ENCODE results near the gene NTN3.
"Not testable (repeated sequence)": the region's sequence is repeated elsewhere in the genome, so short reads cannot be mapped to it uniquely, and the experiment has no call there.

Gene NTN3

GRCh38 chr16:2441143-2441804, 29.8 kb upstream of the NTN3 start:
- H3K27ac ChIP-seq (ENCODE audit: low read depth, low read length); H3K27me3 ChIP-seq (ENCODE audit: insufficient read depth, low read length); H3K4me1 ChIP-seq (ENCODE audit: control insufficient read depth, insufficient read depth, low read length, unreplicated experiment); H2AFZ ChIP-seq (ENCODE audit: low read length, unreplicated experiment); H3K4me3 ChIP-seq (ENCODE audit: low read depth, low read length); H3K79me2 ChIP-seq (ENCODE audit: control insufficient read depth, insufficient read depth, low read length, unreplicated experiment): not testable (repeated sequence)
- peaks cover 18% of the 10 kb centered on the region for H3K36me3 ChIP-seq (ENCODE audit: insufficient read depth, low read length)

- no peaks in the 10 kb centered on the region for H3K79me2 ChIP-seq (ENCODE audit: control insufficient read depth, insufficient read depth, low read length, unreplicated experiment)
- no peak overlapping the region for H2AFZ ChIP-seq (ENCODE audit: low read length, unreplicated experiment)
- H3K4me3 ChIP-seq (ENCODE audit: low read depth, low read length) = no peak overlapping the region
- H3K27ac ChIP-seq (ENCODE audit: low read depth, low read length) = no peak overlapping the region
- H3K4me1 ChIP-seq (ENCODE audit: control insufficient read depth, insufficient read depth, low read length, unreplicated experiment) = peaks cover 13% of the 10 kb centered on the region
- peaks cover 24% of the 10 kb centered on the region; the same call in 1 of the 2 replicates for H3K36me3 ChIP-seq (ENCODE audit: insufficient read depth, low read length)
- H3K27me3 ChIP-seq (ENCODE audit: insufficient read depth, low read length) = no peaks in the 10 kb centered on the region
These were observed 27.5 kb upstream of the NTN3 start for GRCh38 chr16:2443555-2443954.

GRCh38 chr16:2447920-2448583, 23.0 kb upstream of the NTN3 start:
- no peaks in the 10 kb centered on the region for H3K79me2 ChIP-seq (ENCODE audit: control insufficient read depth, insufficient read depth, low read length, unreplicated experiment)
- no peaks in the 10 kb centered on the region for H3K27me3 ChIP-seq (ENCODE audit: insufficient read depth, low read length)
- H3K4me3 ChIP-seq (ENCODE audit: low read depth, low read length) = no peak overlapping the region
- peaks cover 22% of the 10 kb centered on the region; the same call in 1 of the 2 replicates for H3K36me3 ChIP-seq (ENCODE audit: insufficient read depth, low read length)
- H3K27ac ChIP-seq (ENCODE audit: low read depth, low read length) = no peak overlapping the region
- H2AFZ ChIP-seq (ENCODE audit: low read length, unreplicated experiment) = no peak overlapping the region
- peaks cover 13% of the 10 kb centered on the region for H3K4me1 ChIP-seq (ENCODE audit: control insufficient read depth, insufficient read depth, low read length, unreplicated experiment)

- no peaks in the 10 kb centered on the region for H3K27me3 ChIP-seq (ENCODE audit: insufficient read depth, low read length)
- peaks cover 21% of the 10 kb centered on the region; the same call in 1 of the 2 replicates for H3K36me3 ChIP-seq (ENCODE audit: insufficient read depth, low read length)
- no peak overlapping the region for H3K27ac ChIP-seq (ENCODE audit: low read depth, low read length)
- peaks cover 13% of the 10 kb centered on the region for H3K4me1 ChIP-seq (ENCODE audit: control insufficient read depth, insufficient read depth, low read length, unreplicated experiment)
- H3K79me2 ChIP-seq (ENCODE audit: control insufficient read depth, insufficient read depth, low read length, unreplicated experiment) = no peaks in the 10 kb centered on the region
- no peak overlapping the region for H2AFZ ChIP-seq (ENCODE audit: low read length, unreplicated experiment)
- no peak overlapping the region for H3K4me3 ChIP-seq (ENCODE audit: low read depth, low read length)
These were observed 22.0 kb upstream of the NTN3 start for GRCh38 chr16:2449118-2449517.

- Histone ChIP-seq H3K36me3 (ENCODE audit: insufficient read depth, low read length) (peaks cover 19% of the 10 kb centered on the region; the same call in 1 of the 2 replicates), H3K4me3 (ENCODE audit: low read depth, low read length) (no peak overlapping the region), H3K79me2 (ENCODE audit: control insufficient read depth, insufficient read depth, low read length, unreplicated experiment) (no peaks in the 10 kb centered on the region), H3K27ac (ENCODE audit: low read depth, low read length) (no peak overlapping the region), H3K27me3 (ENCODE audit: insufficient read depth, low read length) (no peaks in the 10 kb centered on the region), H2AFZ (ENCODE audit: low read length, unreplicated experiment) (no peak overlapping the region), H3K4me1 (ENCODE audit: control insufficient read depth, insufficient read depth, low read length, unreplicated experiment) (peaks cover 13% of the 10 kb centered on the region)
These were observed 20.6 kb upstream of the NTN3 start for GRCh38 chr16:2450535-2450934.

- H3K79me2 ChIP-seq (ENCODE audit: control insufficient read depth, insufficient read depth, low read length, unreplicated experiment) = no peaks in the 10 kb centered on the region
- H2AFZ ChIP-seq (ENCODE audit: low read length, unreplicated experiment) = no peak overlapping the region
- H3K36me3 ChIP-seq (ENCODE audit: insufficient read depth, low read length) = peaks cover 19% of the 10 kb centered on the region; the same call in 1 of the 2 replicates
- no peak overlapping the region for H3K27ac ChIP-seq (ENCODE audit: low read depth, low read length)
- no peaks in the 10 kb centered on the region for H3K27me3 ChIP-seq (ENCODE audit: insufficient read depth, low read length)
- H3K4me3 ChIP-seq (ENCODE audit: low read depth, low read length) = no peak overlapping the region
- H3K4me1 ChIP-seq (ENCODE audit: control insufficient read depth, insufficient read depth, low read length, unreplicated experiment) = peaks cover 13% of the 10 kb centered on the region
These were observed 20.1 kb upstream of the NTN3 start for GRCh38 chr16:2450975-2451381.

- no peak overlapping the region for H3K27ac ChIP-seq (ENCODE audit: low read depth, low read length)
These were observed 19.2 kb upstream of the NTN3 start for GRCh38 chr16:2451851-2452320.

GRCh38 chr16:2452650-2453049, 18.4 kb upstream of the NTN3 start:
- H3K4me1 ChIP-seq (ENCODE audit: control insufficient read depth, insufficient read depth, low read length, unreplicated experiment) = peaks cover 8% of the 10 kb centered on the region
- H3K79me2 ChIP-seq (ENCODE audit: control insufficient read depth, insufficient read depth, low read length, unreplicated experiment) = no peaks in the 10 kb centered on the region
- no peaks in the 10 kb centered on the region for H3K27me3 ChIP-seq (ENCODE audit: insufficient read depth, low read length)
- no peak overlapping the region for H3K4me3 ChIP-seq (ENCODE audit: low read depth, low read length)
- H3K36me3 ChIP-seq (ENCODE audit: insufficient read depth, low read length) = peaks cover 12% of the 10 kb centered on the region; the same call in 1 of the 2 replicates
- H3K27ac ChIP-seq (ENCODE audit: low read depth, low read length) = no peak overlapping the region
- no peak overlapping the region for H2AFZ ChIP-seq (ENCODE audit: low read length, unreplicated experiment)

More at GRCh38 chr16:2451851-2452320, 19.2 kb upstream of the NTN3 start:
- no peaks in the 10 kb centered on the region for H3K27me3 ChIP-seq (ENCODE audit: insufficient read depth, low read length)
- H3K4me1 ChIP-seq (ENCODE audit: control insufficient read depth, insufficient read depth, low read length, unreplicated experiment) = peaks cover 12% of the 10 kb centered on the region
- H3K4me3 ChIP-seq (ENCODE audit: low read depth, low read length) = no peak overlapping the region
- H3K79me2 ChIP-seq (ENCODE audit: control insufficient read depth, insufficient read depth, low read length, unreplicated experiment) = no peaks in the 10 kb centered on the region
- H2AFZ ChIP-seq (ENCODE audit: low read length, unreplicated experiment) = no peak overlapping the region
- H3K36me3 ChIP-seq (ENCODE audit: insufficient read depth, low read length) = peaks cover 13% of the 10 kb centered on the region; the same call in 1 of the 2 replicates

- peaks cover 12% of the 10 kb centered on the region; the same call in 1 of the 2 replicates for H3K36me3 ChIP-seq (ENCODE audit: insufficient read depth, low read length)
- no peak overlapping the region for H3K27ac ChIP-seq (ENCODE audit: low read depth, low read length)
- no peak overlapping the region for H3K4me3 ChIP-seq (ENCODE audit: low read depth, low read length)
- no peaks in the 10 kb centered on the region for H3K27me3 ChIP-seq (ENCODE audit: insufficient read depth, low read length)
- no peak overlapping the region for H2AFZ ChIP-seq (ENCODE audit: low read length, unreplicated experiment)
- H3K79me2 ChIP-seq (ENCODE audit: control insufficient read depth, insufficient read depth, low read length, unreplicated experiment) = peaks cover under 1% of the 10 kb centered on the region
- H3K4me1 ChIP-seq (ENCODE audit: control insufficient read depth, insufficient read depth, low read length, unreplicated experiment) = no peaks in the 10 kb centered on the region
These were observed 15.8 kb upstream of the NTN3 start for GRCh38 chr16:2455081-2455845.

- Histone ChIP-seq H3K4me3 (ENCODE audit: low read depth, low read length) (no peak overlapping the region), H3K79me2 (ENCODE audit: control insufficient read depth, insufficient read depth, low read length, unreplicated experiment) (peaks cover 8% of the 10 kb centered on the region), H2AFZ (ENCODE audit: low read length, unreplicated experiment) (no peak overlapping the region), H3K4me1 (ENCODE audit: control insufficient read depth, insufficient read depth, low read length, unreplicated experiment) (peaks cover 8% of the 10 kb centered on the region), H3K27me3 (ENCODE audit: insufficient read depth, low read length) (no peaks in the 10 kb centered on the region), H3K36me3 (ENCODE audit: insufficient read depth, low read length) (peaks cover 12% of the 10 kb centered on the region; the same call in 1 of the 2 replicates), H3K27ac (ENCODE audit: low read depth, low read length) (no peak overlapping the region)
These were observed 14.4 kb upstream of the NTN3 start for GRCh38 chr16:2456551-2457153.
